HepG2 (cell line): ENCODE measurements around the gene TADA2B. TPM values are rescaled to one million over a fixed set of nuclear protein-coding genes. Genes with fewer than 3 reads are reported as not detected.

Experiments
- ATAC-seq: fragments of 200-7000 bp; cut with Tn5 transposase; 3 replicates; pipeline ENCODE4 v1.9.1; 2020; ENCODE audit warnings: mild to moderate bottlenecking, moderate library complexity
- BruUV-seq: library from RNA; stranded (reverse); fragments of 400-500 nt; replicated peaks from 2 replicates; lab custom pipeline; 2021; lab: Mats Ljungman, UMichigan
- CTCF ChIA-PET: fragments of 300-600 bp; formaldehyde crosslinking; extraction: SDS; loops from one replicate; lab custom pipeline; 2021; ENCODE audit warnings: low total read pairs, inconsistent platforms, low intra/inter-chr PET ratio; lab: Yijun Ruan, JAX
- POLR2A ChIA-PET: fragments of 350-600 bp; sonication (Branson Sonifier 250); formaldehyde crosslinking; loops from one replicate; lab custom pipeline; 2020; ENCODE audit warnings: antibody characterized with exemption, inconsistent platforms; lab: Yijun Ruan, JAX
- DNase-seq: peaks from one replicate; pipeline ENCODE4 v3.0.0-alpha.2; 2015; ENCODE audit warnings: low spot score
- FAIRE-seq: peaks from 3 replicates; lab custom pipeline; 2011; peaks lifted over from hg19 to GRCh38; lab: Jason Lieb, UNC
- H2AFZ ChIP-seq: one replicate; pipeline ENCODE4 v1.6.1; 2011; ENCODE audit warnings: low read length, inconsistent platforms
- H3K27ac ChIP-seq: fragments of 300-600 bp; 3 replicates; pipeline ENCODE4 v1.8.0; 2011; ENCODE audit warnings: mixed run types, mild to moderate bottlenecking, mixed read lengths, low read length, inconsistent platforms; ENCODE audit not compliant: insufficient read depth; ENCODE audit errors: extremely low read length
- H3K27me3 ChIP-seq, 2 experiments: fragments of 200-600 bp in 1 of 2; 2 replicates in 1 of 2; 3 replicates in 1 of 2; pipeline versions ENCODE4 v1.6.0 to v1.8.0; 2011; ENCODE audit warnings: low read length in 2 of 2, mild to moderate bottlenecking in 2 of 2, moderate library complexity in 2 of 2, inconsistent platforms in 1 of 2; ENCODE audit not compliant: insufficient read depth in 2 of 2, control insufficient read depth in 1 of 2
- H3K36me3 ChIP-seq, 2 experiments: fragments of 200-600 bp in 1 of 2; replicated peaks in 1 of 2; 2 replicates in 1 of 2; 3 replicates in 1 of 2; pipeline versions ENCODE4 v1.5.1 to v1.8.0; 2011; ENCODE audit warnings: low read length in 2 of 2, inconsistent platforms in 1 of 2; ENCODE audit not compliant: insufficient read depth in 2 of 2, control insufficient read depth in 1 of 2
- H3K4me1 ChIP-seq: 2 replicates; pipeline ENCODE4 v1.5.1; 2012; ENCODE audit warnings: low read length, inconsistent platforms; ENCODE audit not compliant: insufficient read depth
- H3K4me2 ChIP-seq: 2 replicates; pipeline ENCODE4 v1.6.0; 2011; ENCODE audit warnings: low read depth, low read length, inconsistent platforms
- H3K4me3 ChIP-seq, 3 experiments: fragments of 200-600 bp in 1 of 3; sonication (generic), shearing (Covaris generic) in 1 of 3; replicated peaks in 1 of 3; 2 replicates each; pipeline ENCODE4 v1.5.1; 2011 to 2016; ENCODE audit warnings: low read length in 3 of 3, inconsistent platforms in 2 of 3, low read depth in 2 of 3, mild to moderate bottlenecking in 2 of 3, control low read depth in 1 of 3, mixed read lengths in 1 of 3; ENCODE audit not compliant: insufficient read depth in 1 of 3
- H3K79me2 ChIP-seq: one replicate; pipeline ENCODE4 v1.6.1; 2011; ENCODE audit warnings: low read length, inconsistent platforms; ENCODE audit not compliant: insufficient read depth
- H3K9ac ChIP-seq: 2 replicates; pipeline ENCODE4 v1.6.0; 2011; ENCODE audit warnings: mild to moderate bottlenecking, low read depth, low read length, inconsistent platforms; ENCODE audit not compliant: insufficient read depth
- H3K9me3 ChIP-seq: 2 replicates; pipeline ENCODE4 v1.5.1; 2012; ENCODE audit warnings: mild to moderate bottlenecking, low read length
- H4K20me1 ChIP-seq: 2 replicates; pipeline ENCODE4 v1.6.0; 2011; ENCODE audit warnings: inconsistent platforms, mild to moderate bottlenecking, low read length, moderate library complexity; ENCODE audit not compliant: insufficient read depth
- GABPB1 ChIP-seq: IDR thresholded peaks from 2 replicates; pipeline ENCODE4 v1.6.1; 2016; ENCODE audit warnings: mild to moderate bottlenecking, missing genetic modification reagents, moderate library complexity, missing compliant biosample characterization
- REL ChIP-seq: sonication (generic); formaldehyde crosslinking; conservative IDR thresholded peaks from 2 replicates; pipeline ENCODE4 v1.8.0; 2022; ENCODE audit warnings: mild to moderate bottlenecking, missing genetic modification reagents, moderate library complexity
- SIX4 ChIP-seq: sonication (generic); formaldehyde crosslinking; IDR thresholded peaks from 2 replicates; pipeline ENCODE4 v1.4.0; 2020; ENCODE audit warnings: missing genetic modification reagents
- ZNF260 ChIP-seq: sonication (generic); formaldehyde crosslinking; IDR thresholded peaks from 2 replicates; pipeline ENCODE4 v1.4.0; 2020; ENCODE audit warnings: missing genetic modification reagents, low read depth, mild to moderate bottlenecking, borderline replicate concordance
- ZNF446 ChIP-seq: sonication (generic); formaldehyde crosslinking; IDR thresholded peaks from 2 replicates; pipeline ENCODE4 v1.5.0; 2020; ENCODE audit warnings: mild to moderate bottlenecking, missing genetic modification reagents
- ZNF547 ChIP-seq: sonication (generic); formaldehyde crosslinking; IDR thresholded peaks from 2 replicates; pipeline ENCODE4 v1.5.1; 2020; ENCODE audit warnings: mild to moderate bottlenecking, missing genetic modification reagents
- ZNF891 ChIP-seq: sonication (generic); formaldehyde crosslinking; IDR thresholded peaks from 2 replicates; pipeline ENCODE4 v1.5.0; 2020; ENCODE audit warnings: mild to moderate bottlenecking, missing genetic modification reagents
- ZSCAN12 ChIP-seq: sonication (generic); formaldehyde crosslinking; IDR thresholded peaks from 2 replicates; pipeline ENCODE4 v1.9.0; 2021; ENCODE audit warnings: mild to moderate bottlenecking, missing genetic modification reagents
- WGBS: methylation state at CpG from one replicate; pipeline ENCODE4 v1.1.6; 2017; ENCODE audit warnings: low lambda C conversion rate; 5-methylcytosine and 5-hydroxymethylcytosine counted together
- in situ Hi-C: cut with HindIII; loops from 2 replicates; pipeline ENCODE4 v1.10.0; 2017; ENCODE audit warnings: low pct_unique_long_range_greater_than_20kb; ENCODE audit not compliant: extremely low pct_ligation_motif_present
- intact Hi-C: fragments of 100-400 bp; cut with micrococcal nuclease; formaldehyde crosslinking; loops from one replicate; pipeline ENCODE4 v1.10.0; 2022; ENCODE audit not compliant: unreplicated experiment
- polyA plus RNA-seq, 8 experiments: library from polyadenylated mRNA; depleted of rRNA in 3 of 8; stranded (reverse) in 7 of 8; unstranded in 1 of 8; fragments of >200 nt; fragmentation: Illumina TruSeq in 4 of 8; extraction: Trizol in 4 of 8; gene quantifications; 2 replicates each; pipeline versions ENCODE4 v1.2.1 to v1.2.3, GENCODE V29; 2011 to 2016; ENCODE audit warnings: low read depth in 4 of 8, missing spikeins in 1 of 8, mixed read lengths in 1 of 8; ENCODE audit not compliant: insufficient read depth in 1 of 8
- total RNA-seq, 5 experiments: library from RNA; depleted of rRNA; stranded (reverse); fragments of >200 nt; fragmentation: Illumina TruSeq; extraction: Trizol; gene quantifications; 2 replicates each; pipeline ENCODE4 v1.2.3, GENCODE V29; 2016; ENCODE audit warnings: low read depth in 1 of 5
- TF ChIP-seq, protein P1 (sequence below): IDR thresholded peaks from 2 replicates; pipeline ENCODE4 v1.6.1; 2016; ENCODE audit warnings: low read depth, borderline replicate concordance
- TF ChIP-seq, protein P2 (sequence below): sonication (generic); formaldehyde crosslinking; IDR thresholded peaks from 2 replicates; pipeline ENCODE4 v1.8.1; 2022; ENCODE audit warnings: low read depth, mild to moderate bottlenecking, missing genetic modification reagents
- TF ChIP-seq, protein P3 (sequence below): IDR thresholded peaks from 2 replicates; pipeline ENCODE4 v1.6.1; 2016; ENCODE audit warnings: missing biosample characterization, missing genetic modification reagents, low read depth
- TF ChIP-seq, protein P4 (sequence below): IDR thresholded peaks from 2 replicates; pipeline ENCODE4 v1.6.1; 2016; ENCODE audit warnings: low read depth, missing genetic modification reagents, missing compliant biosample characterization

TADA2B gene
- total and polyA plus RNA-seq, 2 of the 13 experiments (the other 11 are each of a cell fraction or from before 2014, with no cell fraction given), result 4.6 to 8.9 TPM

DNA sequence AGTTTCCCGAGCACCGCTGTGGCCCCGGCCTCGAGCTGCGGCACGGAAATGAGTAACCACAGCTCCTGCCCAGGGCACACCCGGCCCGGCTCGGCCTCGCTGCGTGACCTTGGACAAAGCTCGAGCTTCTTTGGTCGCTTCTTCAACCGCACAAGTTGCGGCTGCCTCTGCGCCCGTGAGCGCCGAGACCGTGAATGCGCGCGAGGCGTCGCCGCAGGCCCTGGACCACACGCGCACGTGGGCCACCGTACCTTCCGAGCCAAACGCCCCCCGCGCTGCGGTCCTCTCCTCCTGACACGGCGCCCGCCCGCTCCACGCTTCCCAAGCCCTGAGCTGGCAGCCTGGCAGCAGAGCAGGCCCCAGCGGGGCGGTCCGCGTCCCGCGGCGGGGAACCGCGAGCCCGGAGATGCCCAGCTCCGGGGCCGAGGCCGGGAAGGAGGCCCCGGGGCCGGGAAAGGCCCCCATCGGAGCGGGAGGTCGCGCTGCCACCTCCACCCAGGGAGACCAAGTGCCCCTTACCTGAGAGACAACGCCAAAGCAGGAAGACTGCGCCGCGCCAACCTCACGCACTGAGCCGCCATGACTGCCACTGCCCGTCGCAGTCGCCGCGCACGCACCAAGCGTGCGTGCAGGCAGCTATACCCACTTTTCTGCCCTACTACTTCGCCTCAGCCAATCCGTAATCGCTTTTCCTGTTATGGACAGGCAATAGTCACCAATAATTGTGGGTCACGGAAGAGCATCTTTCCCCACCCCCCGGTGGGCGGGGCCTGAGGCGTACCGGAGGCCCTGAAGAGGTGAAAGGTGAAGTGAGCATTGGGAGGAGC lies 24.5 kb downstream of the TADA2B start, which contains the start of gene GRPEL1:
TSS of gene GRPEL1 (minus strand) at position 613 of the 827 bp plus-strand sequence. CDS start at position 581, 32 bp downstream.
- Histone ChIP-seq H3K9ac (peak within 1 kb of the TSS; percentile 94), H3K4me1 (peaks cover 60% of the 10 kb centered on the region), H3K9me3 (no peaks in the 10 kb centered on the region), H4K20me1 (peaks cover 34% of the 10 kb centered on the region), H3K36me3 (peaks cover 5 to 21% of the 10 kb centered on the region in 2 experiments), H3K4me2 (peak within 1 kb of the TSS; percentile 97), H2AFZ (no peak within 1 kb of the TSS), H3K79me2 (peaks cover 47% of the 10 kb centered on the region), H3K4me3 (peak within 1 kb of the TSS; percentile 79 to 97 (median 85)), H3K27me3 (no peaks in the 10 kb centered on the region; a peak in 1 of 5 replicates), H3K27ac (peak within 1 kb of the TSS; percentile 91)
- in situ Hi-C loops, result no loop called here
- BruUV-seq, result no TSS peak
- FAIRE-seq (peak; percentile 99), ATAC-seq (peak; percentile 94), DNase-seq (peak; percentile 99)
- ChIA-PET CTCF (no interaction called here), POLR2A (interaction anchor here (0.6 to 5.1 kb wide), 31 partner anchors 8 to 738 kb away, joined by 3 to 64 read pairs (median 5); partner anchors contain the start of genes MRFAP1L1, TADA2B and TBC1D14)
- 3% methylated on average over 21 of the region's 81 CpGs for WGBS
- intact Hi-C loops, result loop anchor here (5.0 kb wide), 1 partner anchor 80 kb away; no protein-coding TSS in a partner anchor
- TF ChIP-seq REL (CRISPR knock-in tag) (0 out of 2 replicates have a peak, but pooled peaks have one; percentile 67), ZNF260 (CRISPR knock-in tag) (no peak), ZNF891 (CRISPR knock-in tag) (peak; percentile 38), SIX4 (CRISPR knock-in tag) (no peak), GABPB1 (peak; percentile 66), ZNF547 (peak; percentile 69), ZNF446 (CRISPR knock-in tag) (peak; percentile 86), ZSCAN12 (no peak)
- TF ChIP-seq, protein P1, sequence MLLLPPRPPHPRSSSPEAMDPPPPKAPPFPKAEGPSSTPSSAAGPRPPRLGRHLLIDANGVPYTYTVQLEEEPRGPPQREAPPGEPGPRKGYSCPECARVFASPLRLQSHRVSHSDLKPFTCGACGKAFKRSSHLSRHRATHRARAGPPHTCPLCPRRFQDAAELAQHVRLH (CRISPR knock-in tag), result peak; percentile 9; the same call in 1 of the 2 replicates
- TF ChIP-seq, protein P2, sequence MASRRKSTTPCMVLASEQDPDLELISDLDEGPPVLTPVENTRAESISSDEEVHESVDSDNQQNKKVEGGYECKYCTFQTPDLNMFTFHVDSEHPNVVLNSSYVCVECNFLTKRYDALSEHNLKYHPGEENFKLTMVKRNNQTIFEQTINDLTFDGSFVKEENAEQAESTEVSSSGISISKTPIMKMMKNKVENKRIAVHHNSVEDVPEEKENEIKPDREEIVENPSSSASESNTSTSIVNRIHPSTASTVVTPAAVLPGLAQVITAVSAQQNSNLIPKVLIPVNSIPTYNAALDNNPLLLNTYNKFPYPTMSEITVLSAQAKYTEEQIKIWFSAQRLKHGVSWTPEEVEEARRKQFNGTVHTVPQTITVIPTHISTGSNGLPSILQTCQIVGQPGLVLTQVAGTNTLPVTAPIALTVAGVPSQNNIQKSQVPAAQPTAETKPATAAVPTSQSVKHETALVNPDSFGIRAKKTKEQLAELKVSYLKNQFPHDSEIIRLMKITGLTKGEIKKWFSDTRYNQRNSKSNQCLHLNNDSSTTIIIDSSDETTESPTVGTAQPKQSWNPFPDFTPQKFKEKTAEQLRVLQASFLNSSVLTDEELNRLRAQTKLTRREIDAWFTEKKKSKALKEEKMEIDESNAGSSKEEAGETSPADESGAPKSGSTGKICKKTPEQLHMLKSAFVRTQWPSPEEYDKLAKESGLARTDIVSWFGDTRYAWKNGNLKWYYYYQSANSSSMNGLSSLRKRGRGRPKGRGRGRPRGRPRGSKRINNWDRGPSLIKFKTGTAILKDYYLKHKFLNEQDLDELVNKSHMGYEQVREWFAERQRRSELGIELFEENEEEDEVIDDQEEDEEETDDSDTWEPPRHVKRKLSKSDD, result peak; percentile 73; the same call in 1 of the 2 replicates
- TF ChIP-seq, protein P3, sequence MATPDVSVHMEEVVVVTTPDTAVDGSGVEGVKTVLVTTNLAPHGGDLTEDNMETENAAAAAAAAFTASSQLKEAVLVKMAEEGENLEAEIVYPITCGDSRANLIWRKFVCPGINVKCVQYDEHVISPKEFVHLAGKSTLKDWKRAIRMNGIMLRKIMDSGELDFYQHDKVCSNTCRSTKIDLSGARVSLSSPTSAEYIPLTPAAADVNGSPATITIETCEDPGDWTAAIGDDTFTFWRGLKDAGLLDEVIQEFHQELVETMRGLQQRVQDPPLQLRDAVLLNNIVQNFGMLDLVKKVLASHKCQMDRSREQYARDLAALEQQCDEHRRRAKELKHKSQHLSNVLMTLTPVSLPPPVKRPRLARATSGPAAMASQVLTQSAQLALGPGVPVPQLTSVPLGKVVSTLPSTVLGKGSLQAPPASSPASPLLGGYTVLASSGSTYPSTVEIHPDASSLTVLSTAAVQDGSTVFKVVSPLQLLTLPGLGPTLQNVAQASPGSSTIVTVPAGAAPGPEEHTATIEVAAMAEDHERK, result no peak
- TF ChIP-seq, protein P4, sequence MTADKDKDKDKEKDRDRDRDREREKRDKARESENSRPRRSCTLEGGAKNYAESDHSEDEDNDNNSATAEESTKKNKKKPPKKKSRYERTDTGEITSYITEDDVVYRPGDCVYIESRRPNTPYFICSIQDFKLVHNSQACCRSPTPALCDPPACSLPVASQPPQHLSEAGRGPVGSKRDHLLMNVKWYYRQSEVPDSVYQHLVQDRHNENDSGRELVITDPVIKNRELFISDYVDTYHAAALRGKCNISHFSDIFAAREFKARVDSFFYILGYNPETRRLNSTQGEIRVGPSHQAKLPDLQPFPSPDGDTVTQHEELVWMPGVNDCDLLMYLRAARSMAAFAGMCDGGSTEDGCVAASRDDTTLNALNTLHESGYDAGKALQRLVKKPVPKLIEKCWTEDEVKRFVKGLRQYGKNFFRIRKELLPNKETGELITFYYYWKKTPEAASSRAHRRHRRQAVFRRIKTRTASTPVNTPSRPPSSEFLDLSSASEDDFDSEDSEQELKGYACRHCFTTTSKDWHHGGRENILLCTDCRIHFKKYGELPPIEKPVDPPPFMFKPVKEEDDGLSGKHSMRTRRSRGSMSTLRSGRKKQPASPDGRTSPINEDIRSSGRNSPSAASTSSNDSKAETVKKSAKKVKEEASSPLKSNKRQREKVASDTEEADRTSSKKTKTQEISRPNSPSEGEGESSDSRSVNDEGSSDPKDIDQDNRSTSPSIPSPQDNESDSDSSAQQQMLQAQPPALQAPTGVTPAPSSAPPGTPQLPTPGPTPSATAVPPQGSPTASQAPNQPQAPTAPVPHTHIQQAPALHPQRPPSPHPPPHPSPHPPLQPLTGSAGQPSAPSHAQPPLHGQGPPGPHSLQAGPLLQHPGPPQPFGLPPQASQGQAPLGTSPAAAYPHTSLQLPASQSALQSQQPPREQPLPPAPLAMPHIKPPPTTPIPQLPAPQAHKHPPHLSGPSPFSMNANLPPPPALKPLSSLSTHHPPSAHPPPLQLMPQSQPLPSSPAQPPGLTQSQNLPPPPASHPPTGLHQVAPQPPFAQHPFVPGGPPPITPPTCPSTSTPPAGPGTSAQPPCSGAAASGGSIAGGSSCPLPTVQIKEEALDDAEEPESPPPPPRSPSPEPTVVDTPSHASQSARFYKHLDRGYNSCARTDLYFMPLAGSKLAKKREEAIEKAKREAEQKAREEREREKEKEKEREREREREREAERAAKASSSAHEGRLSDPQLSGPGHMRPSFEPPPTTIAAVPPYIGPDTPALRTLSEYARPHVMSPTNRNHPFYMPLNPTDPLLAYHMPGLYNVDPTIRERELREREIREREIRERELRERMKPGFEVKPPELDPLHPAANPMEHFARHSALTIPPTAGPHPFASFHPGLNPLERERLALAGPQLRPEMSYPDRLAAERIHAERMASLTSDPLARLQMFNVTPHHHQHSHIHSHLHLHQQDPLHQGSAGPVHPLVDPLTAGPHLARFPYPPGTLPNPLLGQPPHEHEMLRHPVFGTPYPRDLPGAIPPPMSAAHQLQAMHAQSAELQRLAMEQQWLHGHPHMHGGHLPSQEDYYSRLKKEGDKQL, result no peak
